ENCODE data around the gene SH3RF3.

The SH3RF3 gene

DNA sequence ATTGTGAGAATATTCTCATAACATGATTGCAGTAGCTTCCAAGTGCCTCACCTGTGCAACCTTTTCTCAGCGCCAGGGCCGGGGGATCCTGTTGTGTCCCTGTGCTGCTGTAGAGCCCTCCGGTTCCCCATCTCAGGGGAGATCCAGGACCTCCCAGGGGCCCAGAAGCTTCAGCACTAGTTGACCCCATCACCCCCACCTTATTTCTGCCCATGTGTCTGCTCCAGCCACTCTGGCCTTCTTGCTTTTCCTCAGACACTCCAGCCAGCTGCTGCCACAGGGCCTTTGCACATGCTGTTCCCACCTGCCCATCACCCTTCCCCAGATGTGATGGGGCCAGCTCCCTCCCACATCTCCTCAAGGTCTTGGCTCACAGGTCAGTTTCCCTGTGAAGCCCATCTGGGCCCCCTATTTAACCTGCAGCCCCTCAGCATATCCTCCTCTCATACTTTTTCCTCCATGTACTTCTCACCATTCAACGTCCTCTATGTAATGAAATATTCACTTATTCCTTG lies 258.3 kb downstream of the SH3RF3 start:
- POLR2A ChIA-PET, result no interaction called here
- CTCF ChIA-PET, result interaction anchor here (2.2 kb wide), 1 partner anchor 122 kb away, joined by 5 read pairs; no protein-coding TSS in a partner anchor
- H3K4me3 ChIP-seq (ENCODE audit: low read depth, low read length), result no peak overlapping the region
- TF ChIP-seq CTCF (IDR thresholded peaks at IDR 0.05; ENCODE audit: insufficient read depth, low read length, missing control alignments), result no peak
- no peak for DNase-seq (ENCODE audit: low read depth, low spot score)

- no peak for DNase-seq (ENCODE audit: low read depth, low spot score)
- ChIA-PET POLR2A (no interaction called here), CTCF (no interaction called here)
- no peak overlapping the region for H3K4me3 ChIP-seq (ENCODE audit: low read depth, low read length)
- no peak for TF ChIP-seq CTCF (IDR thresholded peaks at IDR 0.05; ENCODE audit: insufficient read depth, low read length, missing control alignments)
Measured at GRCh38 chr2:109387778-109388469, 258.9 kb downstream of the SH3RF3 start.

DNA sequence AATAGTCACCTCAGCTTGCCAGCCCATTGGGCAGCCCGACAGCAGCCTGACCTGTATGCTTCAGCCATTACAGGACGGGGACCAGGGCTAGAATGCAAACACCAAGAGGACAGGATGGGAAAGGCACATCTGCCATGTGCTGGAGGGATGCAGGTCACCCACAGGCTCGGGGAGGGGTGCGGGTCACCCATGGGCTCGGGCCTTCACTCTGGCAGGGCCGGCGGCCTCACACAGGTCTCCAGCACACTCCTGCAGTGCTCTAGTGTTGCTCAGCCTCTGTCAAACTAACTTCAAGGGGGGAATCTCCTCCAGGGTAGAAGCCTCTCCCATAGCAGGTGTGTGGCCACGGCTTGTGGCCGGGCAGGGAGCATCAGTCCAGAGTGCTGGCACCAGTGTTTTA lies 262.2 kb downstream of the SH3RF3 start:
- no peak for TF ChIP-seq CTCF (IDR thresholded peaks at IDR 0.05; ENCODE audit: insufficient read depth, low read length, missing control alignments)
- H3K4me3 ChIP-seq (ENCODE audit: low read depth, low read length), result no peak overlapping the region
- DNase-seq (ENCODE audit: low read depth, low spot score), result no peak
- CTCF ChIA-PET, result no interaction called here
- POLR2A ChIA-PET, result no interaction called here

DNA sequence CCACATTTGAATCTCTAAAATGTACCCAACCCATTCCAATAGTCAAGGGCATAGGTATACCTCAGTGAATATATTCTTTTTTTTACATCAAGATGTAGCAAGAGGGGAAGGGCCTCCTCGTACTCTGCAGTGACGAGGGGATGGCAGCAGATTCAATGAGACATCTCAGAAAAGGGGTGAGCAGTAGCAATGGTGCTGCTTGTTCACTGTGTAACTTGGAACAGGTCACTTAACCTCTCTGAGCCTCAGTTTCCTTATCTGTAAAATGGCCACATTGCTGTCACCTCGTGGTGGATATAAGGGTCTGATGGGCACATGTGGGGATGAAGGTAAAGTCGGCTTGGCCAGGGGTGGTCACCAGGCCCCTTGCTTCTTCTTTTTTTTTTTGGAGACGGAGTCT lies 263.1 kb downstream of the SH3RF3 start:
- no peak overlapping the region for H3K4me3 ChIP-seq (ENCODE audit: low read depth, low read length)
- POLR2A ChIA-PET, result no interaction called here
- CTCF ChIA-PET, result interaction anchor here (0.7 to 0.9 kb wide), 2 partner anchors 11 to 12 kb away, joined by 3 read pairs; no protein-coding TSS in a partner anchor
- TF ChIP-seq CTCF (IDR thresholded peaks at IDR 0.05; ENCODE audit: insufficient read depth, low read length, missing control alignments), result no peak
- no peak for DNase-seq (ENCODE audit: low read depth, low spot score)

DNA sequence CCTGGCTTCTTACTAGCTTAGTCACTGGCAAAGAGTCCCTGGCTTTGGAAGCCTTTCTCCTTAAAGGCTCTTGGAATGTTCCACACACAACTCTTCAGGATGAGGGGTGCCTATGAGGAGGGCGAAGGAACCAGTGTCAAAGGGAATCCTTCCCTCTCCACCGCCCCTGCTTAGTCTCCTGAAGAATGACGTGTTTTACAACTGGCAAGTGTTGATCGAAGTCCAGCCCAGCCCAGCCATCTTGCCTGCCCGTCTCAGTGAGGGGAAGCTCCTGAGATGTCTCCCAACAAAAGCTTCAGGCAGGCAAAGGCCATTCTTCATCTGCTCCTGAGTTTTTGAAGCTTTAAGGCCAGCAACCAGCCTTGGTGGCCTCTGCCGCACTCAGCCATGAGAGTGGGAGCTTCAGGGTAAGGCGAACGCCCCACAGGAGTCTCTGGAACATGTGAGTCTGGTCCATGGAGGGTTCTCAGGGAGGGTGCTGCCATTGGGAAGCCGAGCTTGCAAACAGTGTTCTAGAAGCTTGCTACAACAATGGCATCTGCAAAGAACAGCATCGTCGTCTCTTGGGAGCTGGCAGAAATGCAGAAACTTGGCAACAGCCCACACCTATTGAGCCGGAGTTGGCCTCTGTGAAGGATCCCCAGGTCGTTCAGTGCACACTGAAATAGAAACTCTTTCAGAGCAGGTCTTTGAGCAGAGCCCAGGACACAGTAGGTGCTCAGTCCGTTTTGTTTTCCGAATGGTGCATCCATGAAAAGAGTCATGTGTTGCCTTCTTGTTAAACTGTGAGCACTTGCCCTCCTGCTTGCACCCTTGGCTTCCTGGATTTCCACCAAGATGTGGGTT lies 264.0 kb downstream of the SH3RF3 start:
- no peak for DNase-seq (ENCODE audit: low read depth, low spot score)
- TF ChIP-seq CTCF (IDR thresholded peaks at IDR 0.05; ENCODE audit: insufficient read depth, low read length, missing control alignments), result no peak
- CTCF ChIA-PET, result interaction anchor here (0.9 kb wide), 1 partner anchor 12 kb away, joined by 3 read pairs; no protein-coding TSS in a partner anchor
- no peak overlapping the region for H3K4me3 ChIP-seq (ENCODE audit: low read depth, low read length)
- POLR2A ChIA-PET, result no interaction called here

DNA sequence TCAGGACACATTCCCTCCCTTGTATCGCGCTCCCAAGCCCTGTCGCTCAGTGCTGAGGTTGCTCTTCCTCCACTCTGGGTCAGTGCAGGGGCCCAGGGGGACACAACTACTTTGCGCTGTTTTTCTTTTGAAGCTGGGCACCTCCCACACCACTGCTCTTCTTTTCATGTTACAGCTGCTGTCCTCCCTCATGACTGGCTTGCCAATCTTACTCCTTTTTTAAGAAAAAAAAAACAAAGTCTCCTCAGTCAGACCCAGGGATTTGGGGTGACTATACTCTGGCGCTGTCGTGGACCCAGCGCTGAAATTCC lies 264.6 kb downstream of the SH3RF3 start:
- POLR2A ChIA-PET, result no interaction called here
- DNase-seq (ENCODE audit: low read depth, low spot score), result no peak
- CTCF ChIA-PET, result no interaction called here
- no peak overlapping the region for H3K4me3 ChIP-seq (ENCODE audit: low read depth, low read length)
- TF ChIP-seq CTCF (IDR thresholded peaks at IDR 0.05; ENCODE audit: insufficient read depth, low read length, missing control alignments), result no peak

Data from AG04449 (cell line).